ENCODE measurements around the gene UROC1. TPM values are rescaled to one million over a fixed set of nuclear protein-coding genes. Genes with fewer than 3 reads are reported as not detected.

UROC1 gene
- total RNA-seq, 2 donors from 2014 or later, result not detected

- no peaks in the 10 kb centered on the region for H3K9me3 ChIP-seq
- 65 to 74% methylated on average over 2 to 4 of the region's 4 CpGs for WGBS, 2 donors
- no peak overlapping the region for H3K4me3 ChIP-seq
- peak overlapping the region; percentile 26 to 77 (median 68) for H3K27ac ChIP-seq
- DNase-seq (peak in 1 of 4 donors; percentile 37), ATAC-seq (no peak)
- H3K36me3 ChIP-seq (replicated peaks in 1 of 2; ENCODE audit: insufficient read depth in 1 of 2, low read depth in 2 of 2), result peaks cover 15 to 22% of the 10 kb centered on the region in 2 donors
- H3K4me1 ChIP-seq, result peaks cover 90% of the 10 kb centered on the region
- TF ChIP-seq, protein P1, sequence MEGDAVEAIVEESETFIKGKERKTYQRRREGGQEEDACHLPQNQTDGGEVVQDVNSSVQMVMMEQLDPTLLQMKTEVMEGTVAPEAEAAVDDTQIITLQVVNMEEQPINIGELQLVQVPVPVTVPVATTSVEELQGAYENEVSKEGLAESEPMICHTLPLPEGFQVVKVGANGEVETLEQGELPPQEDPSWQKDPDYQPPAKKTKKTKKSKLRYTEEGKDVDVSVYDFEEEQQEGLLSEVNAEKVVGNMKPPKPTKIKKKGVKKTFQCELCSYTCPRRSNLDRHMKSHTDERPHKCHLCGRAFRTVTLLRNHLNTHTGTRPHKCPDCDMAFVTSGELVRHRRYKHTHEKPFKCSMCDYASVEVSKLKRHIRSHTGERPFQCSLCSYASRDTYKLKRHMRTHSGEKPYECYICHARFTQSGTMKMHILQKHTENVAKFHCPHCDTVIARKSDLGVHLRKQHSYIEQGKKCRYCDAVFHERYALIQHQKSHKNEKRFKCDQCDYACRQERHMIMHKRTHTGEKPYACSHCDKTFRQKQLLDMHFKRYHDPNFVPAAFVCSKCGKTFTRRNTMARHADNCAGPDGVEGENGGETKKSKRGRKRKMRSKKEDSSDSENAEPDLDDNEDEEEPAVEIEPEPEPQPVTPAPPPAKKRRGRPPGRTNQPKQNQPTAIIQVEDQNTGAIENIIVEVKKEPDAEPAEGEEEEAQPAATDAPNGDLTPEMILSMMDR (IDR thresholded peaks at IDR 0.05), result no peak
- TF ChIP-seq POLR2A (IDR thresholded peaks at IDR 0.05), result no peak
- intact Hi-C loops (cut with DNase I), result no loop called here
- no peaks in the 10 kb centered on the region for H3K27me3 ChIP-seq
Measured at GRCh38 chr3:126464093-126464492, 53.5 kb downstream of the UROC1 start.

DNA sequence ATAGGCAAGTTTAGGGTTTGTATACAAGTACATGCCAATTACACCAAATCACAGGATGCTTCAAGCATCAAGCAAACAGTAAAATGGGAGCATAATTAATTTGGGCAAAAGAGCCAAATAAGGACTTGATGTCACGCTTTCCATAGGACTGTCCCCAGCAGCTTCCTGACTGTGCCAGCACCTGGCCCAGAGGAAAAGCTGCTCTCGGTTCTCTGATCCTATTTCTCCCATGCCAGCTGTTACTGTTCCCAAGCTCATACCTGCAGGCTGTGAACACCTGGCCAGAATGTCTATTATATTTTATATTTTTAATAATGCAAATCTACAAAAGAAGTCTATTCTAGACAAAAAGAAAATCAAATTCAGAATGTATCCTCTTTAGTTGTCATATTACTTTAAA is 54.1 kb downstream of the UROC1 start:
- WGBS, 2 donors, result 42 to 53% methylated on average over 2 of the region's 2 CpGs
- no peak for TF ChIP-seq POLR2A (IDR thresholded peaks at IDR 0.05)
- TF ChIP-seq, protein P1 (IDR thresholded peaks at IDR 0.05), result no peak
- peak; percentile 69 for ATAC-seq
- peak; percentile 67 to 87 (median 81) for DNase-seq
- no peaks in the 10 kb centered on the region for H3K9me3 ChIP-seq
- intact Hi-C loops (cut with DNase I), result no loop called here
- peaks cover 15 to 22% of the 10 kb centered on the region in 2 donors for H3K36me3 ChIP-seq (replicated peaks in 1 of 2; ENCODE audit: insufficient read depth in 1 of 2, low read depth in 2 of 2)
- peak overlapping the region in 3 of 4 donors; percentile 59 to 77 (median 76) for H3K27ac ChIP-seq
- peaks cover 92% of the 10 kb centered on the region for H3K4me1 ChIP-seq
- no peak overlapping the region for H3K4me3 ChIP-seq
- H3K27me3 ChIP-seq, result no peaks in the 10 kb centered on the region

DNA sequence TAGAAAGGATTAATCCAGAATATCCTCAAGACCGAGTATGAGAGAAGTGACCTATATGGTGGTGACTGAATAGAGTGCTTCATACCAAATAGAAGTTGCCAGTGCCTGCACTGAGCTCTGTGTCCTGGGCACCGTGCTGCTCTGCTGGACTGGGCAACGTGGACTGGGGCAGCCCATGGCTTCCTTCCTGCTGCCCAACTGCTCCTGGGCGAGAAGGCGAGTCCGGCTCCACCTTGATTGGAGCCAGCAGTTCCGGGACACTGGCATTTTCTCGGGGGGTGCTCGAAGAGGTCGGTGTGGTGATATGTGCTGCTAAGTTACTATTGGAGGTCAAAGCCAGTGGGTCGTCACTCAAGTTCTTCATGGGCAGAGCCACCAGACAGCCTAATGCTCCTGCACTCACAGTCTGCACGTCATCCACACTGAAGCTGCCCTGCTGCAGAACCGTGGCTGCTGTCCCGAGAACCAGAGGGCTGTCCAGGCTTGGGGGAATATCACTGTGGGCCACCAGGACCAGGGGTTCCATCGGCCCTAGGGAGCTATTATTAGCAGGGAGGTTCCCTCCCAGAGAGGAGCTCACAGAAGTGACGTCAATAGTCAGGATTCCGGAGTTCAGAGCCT is 56.0 kb downstream of the UROC1 start:
- TF ChIP-seq POLR2A (IDR thresholded peaks at IDR 0.05), result no peak
- TF ChIP-seq, protein P1 (IDR thresholded peaks at IDR 0.05), result no peak
- intact Hi-C loops (cut with DNase I), result no loop called here
- Histone ChIP-seq H3K36me3 (replicated peaks in 1 of 2; ENCODE audit: insufficient read depth in 1 of 2, low read depth in 2 of 2) (peaks cover 15 to 24% of the 10 kb centered on the region in 2 donors), H3K27me3 (no peaks in the 10 kb centered on the region), H3K4me3 (no peak overlapping the region), H3K4me1 (peaks cover 79% of the 10 kb centered on the region), H3K9me3 (no peaks in the 10 kb centered on the region), H3K27ac (peak overlapping the region in 2 of 4 donors; percentile 47 to 84)
- no peak for DNase-seq
- no peak for ATAC-seq
- WGBS, 2 donors, result 76 to 84% methylated on average over 8 to 17 of the region's 17 CpGs

- Histone ChIP-seq H3K4me3 (no peak overlapping the region), H3K27ac (peak overlapping the region; percentile 25 to 84 (median 70)), H3K36me3 (replicated peaks in 1 of 2; ENCODE audit: insufficient read depth in 1 of 2, low read depth in 2 of 2) (peaks cover 15 to 25% of the 10 kb centered on the region in 2 donors), H3K27me3 (no peaks in the 10 kb centered on the region), H3K4me1 (peaks cover 67% of the 10 kb centered on the region), H3K9me3 (no peaks in the 10 kb centered on the region)
- ATAC-seq, result no peak
- WGBS, 2 donors, result 56 to 62% methylated on average over 7 of the region's 7 CpGs
- TF ChIP-seq POLR2A (IDR thresholded peaks at IDR 0.05), result no peak
- TF ChIP-seq, protein P1 (IDR thresholded peaks at IDR 0.05), result no peak
- no peak for DNase-seq
- intact Hi-C loops (cut with DNase I), result no loop called here
Measured at GRCh38 chr3:126460381-126460780, 57.2 kb downstream of the UROC1 start.

GRCh38 chr3:126459763-126460127 is 57.8 kb downstream of the UROC1 start:
- Histone ChIP-seq H3K4me1 (peaks cover 61% of the 10 kb centered on the region), H3K27me3 (no peaks in the 10 kb centered on the region), H3K4me3 (no peak overlapping the region), H3K36me3 (replicated peaks in 1 of 2; ENCODE audit: insufficient read depth in 1 of 2, low read depth in 2 of 2) (peaks cover 15 to 25% of the 10 kb centered on the region in 2 donors), H3K27ac (peak overlapping the region; percentile 25 to 84 (median 70)), H3K9me3 (no peaks in the 10 kb centered on the region)
- TF ChIP-seq POLR2A (IDR thresholded peaks at IDR 0.05), result no peak
- TF ChIP-seq, protein P1 (IDR thresholded peaks at IDR 0.05), result no peak
- DNase-seq (no peak), ATAC-seq (no peak)
- 47 to 60% methylated on average over 9 of the region's 9 CpGs for WGBS, 2 donors
- intact Hi-C loops (cut with DNase I), result loop anchor here (10.0 kb wide), 1 partner anchor 105 kb away; the partner anchor contains the start of gene KLF15

Measured in body of pancreas (tissue), 4 donors.